Mesothelial cell of epicardium (in vitro differentiated cells): ENCODE results near the gene NFYA. TPM values are rescaled to one million over a fixed set of nuclear protein-coding genes. Genes with fewer than 3 reads are reported as not detected.
"Not testable (repeated sequence)": the region's sequence is repeated elsewhere in the genome, so short reads cannot be mapped to it uniquely, and the experiment has no call there.

Source experiments
- DNase-seq, 2 experiments: peaks; one replicate each; pipeline ENCODE4 v3.0.0; 2021; ENCODE audit warnings: low spot score in 2 of 2; ENCODE audit not compliant: unreplicated experiment in 2 of 2
- H3K27ac Mint-ChIP-seq: 2 replicates; pipeline ENCODE4 v1.8.0; 2021; ENCODE audit warnings: mixed read lengths
- H3K27me3 Mint-ChIP-seq: 2 replicates; pipeline ENCODE4 v1.8.0; 2021; ENCODE audit warnings: low read depth, mixed read lengths
- H3K36me3 Mint-ChIP-seq: 2 replicates; pipeline ENCODE4 v1.8.0; 2021; ENCODE audit warnings: mixed read lengths
- H3K4me1 Mint-ChIP-seq: 2 replicates; pipeline ENCODE4 v1.8.0; 2021; ENCODE audit warnings: mixed read lengths
- H3K4me3 Mint-ChIP-seq: 2 replicates; pipeline ENCODE4 v1.8.0; 2021; ENCODE audit warnings: mild to moderate bottlenecking, moderate library complexity, mixed read lengths
- H3K9me3 Mint-ChIP-seq: 2 replicates; pipeline ENCODE4 v1.8.0; 2021; ENCODE audit warnings: mixed read lengths
- CTCF ChIP-seq: fragments of 200-600 bp; sonication (generic); IDR thresholded peaks from one replicate; pipeline ENCODE4 v1.5.0; 2021; ENCODE audit warnings: antibody characterized with exemption; ENCODE audit not compliant: unreplicated experiment
- total RNA-seq: library from RNA; stranded (reverse); gene quantifications from 3 replicates; pipeline ENCODE4 v1.2.1, GENCODE V29; 2021

Gene NFYA
- total RNA-seq, 1 donor from 2014 or later, result 64.2 TPM

GRCh38 chr6:41103847-41104246, 31.1 kb downstream of the NFYA start:
- TF ChIP-seq CTCF, result no peak
- H3K4me1 Mint-ChIP-seq, result no peaks in the 10 kb centered on the region
- no peaks in the 10 kb centered on the region for H3K9me3 Mint-ChIP-seq
- no peak for DNase-seq
- H3K36me3 Mint-ChIP-seq, result peaks cover 29% of the 10 kb centered on the region
- H3K27ac Mint-ChIP-seq, result no peak overlapping the region
- no peak overlapping the region for H3K4me3 Mint-ChIP-seq
- no peaks in the 10 kb centered on the region for H3K27me3 Mint-ChIP-seq

GRCh38 chr6:41111017-41111416, 38.2 kb downstream of the NFYA start:
- peaks cover 2% of the 10 kb centered on the region for H3K36me3 Mint-ChIP-seq
- H3K9me3 Mint-ChIP-seq, result no peaks in the 10 kb centered on the region

GRCh38 chr6:41115027-41115426, 42.3 kb downstream of the NFYA start:
- H3K4me3 Mint-ChIP-seq, H3K27ac Mint-ChIP-seq, H3K27me3 Mint-ChIP-seq, DNase-seq, H3K9me3 Mint-ChIP-seq, H3K36me3 Mint-ChIP-seq, H3K4me1 Mint-ChIP-seq: not testable (repeated sequence)

More at GRCh38 chr6:41111017-41111416, 38.2 kb downstream of the NFYA start:
- no peak overlapping the region for H3K27ac Mint-ChIP-seq
- no peak for DNase-seq
- H3K27me3 Mint-ChIP-seq, result no peaks in the 10 kb centered on the region
- no peak for TF ChIP-seq CTCF
- no peak overlapping the region for H3K4me3 Mint-ChIP-seq
- H3K4me1 Mint-ChIP-seq, result no peaks in the 10 kb centered on the region

- Mint-ChIP-seq H3K4me3 (no peak overlapping the region), H3K36me3 (peaks cover 7% of the 10 kb centered on the region), H3K27me3 (no peaks in the 10 kb centered on the region), H3K4me1 (no peaks in the 10 kb centered on the region), H3K27ac (no peak overlapping the region), H3K9me3 (no peaks in the 10 kb centered on the region)
- no peak for TF ChIP-seq CTCF
- no peak for DNase-seq
Measured at GRCh38 chr6:41119508-41119907, 46.7 kb downstream of the NFYA start.

GRCh38 chr6:41120058-41120457, 47.3 kb downstream of the NFYA start:
- Mint-ChIP-seq H3K4me3 (no peak overlapping the region), H3K36me3 (peaks cover 9% of the 10 kb centered on the region), H3K4me1 (no peaks in the 10 kb centered on the region), H3K9me3 (no peaks in the 10 kb centered on the region), H3K27ac (no peak overlapping the region), H3K27me3 (no peaks in the 10 kb centered on the region)
- no peak for TF ChIP-seq CTCF
- DNase-seq, result no peak

GRCh38 chr6:41122373-41122772, 49.6 kb downstream of the NFYA start:
- Mint-ChIP-seq H3K27me3 (no peaks in the 10 kb centered on the region), H3K4me3 (no peak overlapping the region), H3K27ac (no peak overlapping the region), H3K36me3 (peaks cover 12% of the 10 kb centered on the region), H3K4me1 (no peaks in the 10 kb centered on the region), H3K9me3 (no peaks in the 10 kb centered on the region)
- no peak for TF ChIP-seq CTCF
- no peak for DNase-seq
